ENCODE results near the gene ADAMTS19.

Gene ADAMTS19

GRCh38 chr5:129763651-129764050 is 303.6 kb downstream of the ADAMTS19 start:
- DNase-seq = no peak

DNA sequence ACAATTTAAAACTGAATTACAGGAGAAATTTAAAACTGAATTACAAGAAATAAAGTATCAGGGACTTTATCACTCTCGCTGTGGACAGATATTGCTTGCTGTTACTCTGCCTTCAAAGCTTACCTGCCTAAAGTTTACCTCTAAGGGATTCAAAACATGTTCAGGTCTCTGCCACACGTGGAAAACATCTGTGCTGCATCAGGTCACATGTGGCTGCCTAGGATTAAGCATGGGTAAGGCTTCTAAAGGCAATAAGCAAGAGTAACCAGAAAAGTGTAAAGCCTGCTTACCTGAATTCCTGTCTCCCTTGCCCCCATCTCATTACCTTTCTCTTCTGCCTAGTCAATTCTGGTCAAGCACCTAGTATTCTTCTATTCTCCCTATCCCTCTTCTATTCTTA is 306.7 kb downstream of the ADAMTS19 start:
- no peak for DNase-seq

GRCh38 chr5:129767927-129768380 is 307.9 kb downstream of the ADAMTS19 start:
- peak in 52 of 56 donors; percentile 1 to 90 (median 46) for DNase-seq

GRCh38 chr5:129768735-129769134 is 308.6 kb downstream of the ADAMTS19 start:
- DNase-seq = no peak

- DNase-seq = no peak
Observed at GRCh38 chr5:129770024-129770820, 310.1 kb downstream of the ADAMTS19 start.

DNA sequence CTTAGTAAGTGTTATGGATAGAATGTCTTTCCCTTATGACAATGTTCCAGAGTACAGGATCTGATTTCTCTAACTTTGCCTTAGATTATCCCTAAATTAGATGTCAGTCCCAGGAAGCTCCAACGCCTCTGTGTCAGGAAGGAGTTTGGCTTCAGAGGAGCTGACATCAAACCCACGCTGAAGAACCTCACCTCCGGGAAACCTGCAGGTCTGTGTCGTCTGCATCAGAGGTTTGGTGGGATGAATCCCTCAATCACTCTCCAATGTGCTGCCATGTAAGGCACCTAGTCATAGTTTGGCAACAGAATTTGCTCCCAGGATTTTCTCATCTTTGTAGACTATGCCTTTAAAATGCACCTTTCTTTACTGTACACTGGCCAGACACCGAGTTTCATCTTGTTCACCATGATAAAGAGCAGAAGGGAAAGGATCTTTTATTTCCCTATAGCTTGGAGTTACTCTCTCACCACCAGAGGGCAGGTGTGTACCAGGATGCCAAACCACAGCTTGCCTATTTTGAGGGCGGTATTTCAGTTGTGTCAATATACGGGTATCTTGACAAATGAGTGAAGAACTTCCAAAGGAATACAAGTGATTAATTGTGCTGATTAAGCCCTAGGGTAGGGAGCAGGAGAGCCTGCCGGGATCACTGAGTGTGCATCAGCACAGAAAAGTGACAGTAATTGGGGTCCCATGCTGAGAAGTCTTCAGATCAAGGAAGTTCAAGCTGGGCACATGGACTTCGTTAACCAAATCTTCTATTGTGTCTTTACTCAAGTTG is 311.1 kb downstream of the ADAMTS19 start:
- peak in 48 of 56 donors; percentile 1 to 78 (median 24) for DNase-seq

GRCh38 chr5:129773376-129773775 is 313.3 kb downstream of the ADAMTS19 start:
- no peak for DNase-seq

- DNase-seq = peak in 1 of 56 donors; percentile 7
Observed at GRCh38 chr5:129781594-129781993, 321.5 kb downstream of the ADAMTS19 start.

Data from amygdala (tissue), 56 donors.